Measurements from ENCODE around the gene S100A7. TPM values are rescaled to one million over a fixed set of nuclear protein-coding genes. Genes with fewer than 3 reads are reported as not detected.

Gene S100A7
- polyA plus RNA-seq, 3 donors: not detected

GRCh38 chr1:153437236-153437635 lies 23.2 kb downstream of the S100A7 start:
- intact Hi-C loops (cut with micrococcal nuclease): no loop called here

GRCh38 chr1:153434746-153435455 lies 25.6 kb downstream of the S100A7 start:
- intact Hi-C loops (cut with micrococcal nuclease): no loop called here
- no peak overlapping the region for H2AFZ ChIP-seq (ENCODE audit: insufficient read depth, low read depth, low read length, poor library complexity, severe bottlenecking)
- Mint-ChIP-seq H3K27ac (no peak overlapping the region), H3K9me3 (no peaks in the 10 kb centered on the region), H3K4me1 (peaks cover 3% of the 10 kb centered on the region), H3K36me3 (no peaks in the 10 kb centered on the region), H3K4me3 (no peak overlapping the region), H3K27me3 (ENCODE audit: low read depth in 3 of 3) (peaks cover 2 to 18% (median 9%) of the 10 kb centered on the region in 3 donors)
- H3K36me3 ChIP-seq (replicated peaks in 1 of 2; ENCODE audit: control insufficient read depth in 1 of 2, insufficient read depth in 2 of 2, low read length in 2 of 2): no peaks in the 10 kb centered on the region
- no peak overlapping the region for H3K27ac ChIP-seq (ENCODE audit: low read depth in 1 of 2, low read length in 2 of 2)
- H3K4me2 ChIP-seq (replicated peaks; ENCODE audit: extremely low read depth, low read length, poor library complexity, severe bottlenecking): no peak overlapping the region
- 83% methylated on average over 3 of the region's 11 CpGs for WGBS (ENCODE audit: insufficient coverage)
- no peaks in the 10 kb centered on the region for H4K20me1 ChIP-seq (ENCODE audit: insufficient read depth, low read length)
- H3K4me1 ChIP-seq (ENCODE audit: control insufficient read depth in 1 of 2, insufficient read depth in 2 of 2, low read length in 2 of 2): peaks cover 0 to 9% of the 10 kb centered on the region in 2 donors
- H3K27me3 ChIP-seq (ENCODE audit: control insufficient read depth in 2 of 2, insufficient read depth in 2 of 2, low read length in 2 of 2): no peaks in the 10 kb centered on the region
- no peaks in the 10 kb centered on the region for H3K9me3 ChIP-seq (replicated peaks in 1 of 2; ENCODE audit: control insufficient read depth in 1 of 2, insufficient read depth in 1 of 2, low read length in 2 of 2)
- H3K4me3 ChIP-seq (replicated peaks in 1 of 3; ENCODE audit: low read depth in 2 of 3, low read length in 3 of 3): no peak overlapping the region
- no peaks in the 10 kb centered on the region for H3K79me2 ChIP-seq (ENCODE audit: insufficient read depth, low read length)
- no peak overlapping the region for H3K9ac ChIP-seq (ENCODE audit: insufficient read depth, low read length, poor library complexity, severe bottlenecking)
- TF ChIP-seq, protein P1, sequence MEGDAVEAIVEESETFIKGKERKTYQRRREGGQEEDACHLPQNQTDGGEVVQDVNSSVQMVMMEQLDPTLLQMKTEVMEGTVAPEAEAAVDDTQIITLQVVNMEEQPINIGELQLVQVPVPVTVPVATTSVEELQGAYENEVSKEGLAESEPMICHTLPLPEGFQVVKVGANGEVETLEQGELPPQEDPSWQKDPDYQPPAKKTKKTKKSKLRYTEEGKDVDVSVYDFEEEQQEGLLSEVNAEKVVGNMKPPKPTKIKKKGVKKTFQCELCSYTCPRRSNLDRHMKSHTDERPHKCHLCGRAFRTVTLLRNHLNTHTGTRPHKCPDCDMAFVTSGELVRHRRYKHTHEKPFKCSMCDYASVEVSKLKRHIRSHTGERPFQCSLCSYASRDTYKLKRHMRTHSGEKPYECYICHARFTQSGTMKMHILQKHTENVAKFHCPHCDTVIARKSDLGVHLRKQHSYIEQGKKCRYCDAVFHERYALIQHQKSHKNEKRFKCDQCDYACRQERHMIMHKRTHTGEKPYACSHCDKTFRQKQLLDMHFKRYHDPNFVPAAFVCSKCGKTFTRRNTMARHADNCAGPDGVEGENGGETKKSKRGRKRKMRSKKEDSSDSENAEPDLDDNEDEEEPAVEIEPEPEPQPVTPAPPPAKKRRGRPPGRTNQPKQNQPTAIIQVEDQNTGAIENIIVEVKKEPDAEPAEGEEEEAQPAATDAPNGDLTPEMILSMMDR (IDR thresholded peaks at IDR 0.05): no peak
- DNase-seq: no peak

More at GRCh38 chr1:153437236-153437635, 23.2 kb downstream of the S100A7 start:
- H3K9ac ChIP-seq (ENCODE audit: insufficient read depth, low read length, poor library complexity, severe bottlenecking): no peak overlapping the region
- H4K20me1 ChIP-seq (ENCODE audit: insufficient read depth, low read length): no peaks in the 10 kb centered on the region
- Mint-ChIP-seq H3K9me3 (no peaks in the 10 kb centered on the region), H3K27ac (no peak overlapping the region), H3K36me3 (no peaks in the 10 kb centered on the region), H3K4me1 (peaks cover 3% of the 10 kb centered on the region), H3K27me3 (ENCODE audit: low read depth in 3 of 3) (peaks cover 2 to 15% (median 9%) of the 10 kb centered on the region in 3 donors), H3K4me3 (no peak overlapping the region)
- no peak overlapping the region for H3K27ac ChIP-seq (ENCODE audit: low read depth in 1 of 2, low read length in 2 of 2)
- no peaks in the 10 kb centered on the region for H3K79me2 ChIP-seq (ENCODE audit: insufficient read depth, low read length)
- peaks cover 0 to 9% of the 10 kb centered on the region in 2 donors for H3K4me1 ChIP-seq (ENCODE audit: control insufficient read depth in 1 of 2, insufficient read depth in 2 of 2, low read length in 2 of 2)
- no peaks in the 10 kb centered on the region for H3K27me3 ChIP-seq (ENCODE audit: control insufficient read depth in 2 of 2, insufficient read depth in 2 of 2, low read length in 2 of 2)
- no peak for DNase-seq
- H3K36me3 ChIP-seq (replicated peaks in 1 of 2; ENCODE audit: control insufficient read depth in 1 of 2, insufficient read depth in 2 of 2, low read length in 2 of 2): no peaks in the 10 kb centered on the region
- TF ChIP-seq, protein P1 (IDR thresholded peaks at IDR 0.05): no peak
- WGBS (ENCODE audit: insufficient coverage): 100% methylated on average over 2 of the region's 4 CpGs
- no peak overlapping the region for H2AFZ ChIP-seq (ENCODE audit: insufficient read depth, low read depth, low read length, poor library complexity, severe bottlenecking)
- H3K4me2 ChIP-seq (replicated peaks; ENCODE audit: extremely low read depth, low read length, poor library complexity, severe bottlenecking): no peak overlapping the region
- no peak overlapping the region for H3K4me3 ChIP-seq (replicated peaks in 1 of 3; ENCODE audit: low read depth in 2 of 3, low read length in 3 of 3)
- no peaks in the 10 kb centered on the region for H3K9me3 ChIP-seq (replicated peaks in 1 of 2; ENCODE audit: control insufficient read depth in 1 of 2, insufficient read depth in 1 of 2, low read length in 2 of 2)

All from CD14-positive monocyte (primary cell).